Vagina (tissue), 2 donors: ENCODE measurements around the gene GOLGA6A. TPM values are rescaled to one million over a fixed set of nuclear protein-coding genes. Genes with fewer than 3 reads are reported as not detected.

Source experiments
- DNase-seq, 2 donors: peaks; one replicate each; pipeline ENCODE4 v3.0.0-alpha.2; 2017; ENCODE audit errors: extremely low spot score in 2 of 2
- H3K27ac ChIP-seq: fragments of 200-600 bp; sonication (generic); one replicate; pipeline ENCODE4 v1.5.1; 2019
- H3K27me3 ChIP-seq: fragments of 200-600 bp; sonication (generic); one replicate; pipeline ENCODE4 v1.5.1; 2019
- H3K36me3 ChIP-seq, 2 donors: fragments of 200-600 bp; sonication (generic); one replicate each; pipeline ENCODE4 v1.5.1; 2017 to 2019
- H3K4me1 ChIP-seq: fragments of 200-600 bp; sonication (generic); one replicate; pipeline ENCODE4 v1.5.1; 2019
- H3K4me3 ChIP-seq, 2 donors: fragments of 200-600 bp; sonication (generic); 1 replicate in 1 of 2; 2 replicates in 1 of 2; pipeline ENCODE4 v1.5.1; 2016 to 2019
- H3K9me3 ChIP-seq: fragments of 200-600 bp; sonication (generic); one replicate; pipeline ENCODE4 v1.5.1; 2019
- POLR2A ChIP-seq, 2 donors: fragments of 450-650 bp; IDR thresholded peaks; one replicate each; pipeline ENCODE4 v1.6.1; 2017; ENCODE audit warnings: antibody characterized with exemption in 2 of 2, mild to moderate bottlenecking in 2 of 2, moderate library complexity in 2 of 2
- intact Hi-C: fragments of 100-400 bp; cut with DNase I; formaldehyde crosslinking; loops from one replicate; pipeline ENCODE4 v1.15.1; 2023
- small RNA-seq: library from RNA; depleted of rRNA; stranded (forward); fragments of <200 nt; gene quantifications from one replicate; pipeline ENCODE3, GENCODE V24; 2016
- total RNA-seq: library from RNA; depleted of rRNA; stranded (reverse); fragments of >200 nt; gene quantifications from one replicate; pipeline ENCODE4 v1.2.3, GENCODE V29; 2016

GOLGA6A gene
- total RNA-seq, 1 donor from 2014 or later = 0.25 TPM

DNA sequence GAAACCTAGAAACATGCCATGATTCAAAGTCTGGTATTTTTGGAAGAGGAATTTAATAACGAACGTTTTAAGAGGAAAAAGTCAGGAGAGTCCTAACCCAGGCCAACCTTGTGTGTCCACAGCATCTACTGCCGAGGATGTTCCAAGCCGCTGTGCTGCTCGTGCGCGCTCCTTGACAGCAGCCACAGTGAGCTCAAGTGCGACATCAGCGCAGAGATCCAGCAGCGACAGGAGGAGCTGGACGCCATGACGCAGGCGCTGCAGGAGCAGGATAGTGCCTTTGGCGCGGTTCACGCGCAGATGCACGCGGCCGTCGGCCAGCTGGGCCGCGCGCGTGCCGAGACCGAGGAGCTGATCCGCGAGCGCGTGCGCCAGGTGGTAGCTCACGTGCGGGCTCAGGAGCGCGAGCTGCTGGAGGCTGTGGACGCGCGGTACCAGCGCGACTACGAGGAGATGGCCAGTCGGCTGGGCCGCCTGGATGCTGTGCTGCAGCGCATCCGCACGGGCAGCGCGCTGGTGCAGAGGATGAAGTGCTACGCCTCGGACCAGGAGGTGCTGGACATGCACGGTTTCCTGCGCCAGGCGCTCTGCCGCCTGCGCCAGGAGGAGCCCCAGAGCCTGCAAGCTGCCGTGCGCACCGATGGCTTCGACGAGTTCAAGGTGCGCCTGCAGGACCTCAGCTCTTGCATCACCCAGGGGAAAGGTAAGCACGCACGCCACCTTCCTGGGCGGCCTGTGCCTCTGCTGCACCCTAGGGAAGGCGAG lies 59.5 kb downstream of the GOLGA6A start:
- intact Hi-C loops = no loop called here
- DNase-seq = no peak
- Histone ChIP-seq H3K9me3 (no peaks in the 10 kb centered on the region), H3K36me3 (peaks cover 0 to 53% of the 10 kb centered on the region in 2 donors), H3K27ac (no peak overlapping the region), H3K4me3 (no peak overlapping the region), H3K27me3 (no peaks in the 10 kb centered on the region), H3K4me1 (peaks cover 25% of the 10 kb centered on the region)
- no peak for TF ChIP-seq POLR2A (IDR thresholded peaks at IDR 0.05)

Small RNA genes within 50 kb of the gene (small RNA-seq; reads per million reads assigned to genes)
- gene RN7SL429P = not detected

Other genes with a start within 250 kb of the GOLGA6A start
- gene TBC1D21, start 209.0 kb downstream of the GOLGA6A start, total RNA-seq = not detected
- 29.0 TPM for gene LOXL1, start 156.1 kb downstream of the GOLGA6A start, total RNA-seq
- gene STOML1, start 90.3 kb downstream of the GOLGA6A start, total RNA-seq = 15.0 TPM
- gene PML, start 87.8 kb downstream of the GOLGA6A start, total RNA-seq = 107 TPM
- 3.4 TPM for gene ISLR2, start 48.0 kb upstream of the GOLGA6A start, total RNA-seq
- gene ISLR, start 91.2 kb upstream of the GOLGA6A start, total RNA-seq = 208 TPM
- 0.98 TPM for gene STRA6, start 120.2 kb upstream of the GOLGA6A start, total RNA-seq
- gene CCDC33, start 153.8 kb upstream of the GOLGA6A start, total RNA-seq = not detected